HG03139 (cell line): ENCODE data around the gene SELENOI.
"Not testable (repeated sequence)": the region's sequence is repeated elsewhere in the genome, so short reads cannot be mapped to it uniquely, and the experiment has no call there.

ENCODE experiments used
- ATAC-seq: cut with Tn5 transposase; IDR thresholded peaks from one replicate; pipeline ENCODE4 v1.9.1; 2021; ENCODE audit not compliant: unreplicated experiment

The SELENOI gene, protein sequence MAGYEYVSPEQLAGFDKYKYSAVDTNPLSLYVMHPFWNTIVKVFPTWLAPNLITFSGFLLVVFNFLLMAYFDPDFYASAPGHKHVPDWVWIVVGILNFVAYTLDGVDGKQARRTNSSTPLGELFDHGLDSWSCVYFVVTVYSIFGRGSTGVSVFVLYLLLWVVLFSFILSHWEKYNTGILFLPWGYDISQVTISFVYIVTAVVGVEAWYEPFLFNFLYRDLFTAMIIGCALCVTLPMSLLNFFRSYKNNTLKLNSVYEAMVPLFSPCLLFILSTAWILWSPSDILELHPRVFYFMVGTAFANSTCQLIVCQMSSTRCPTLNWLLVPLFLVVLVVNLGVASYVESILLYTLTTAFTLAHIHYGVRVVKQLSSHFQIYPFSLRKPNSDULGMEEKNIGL

DNA sequence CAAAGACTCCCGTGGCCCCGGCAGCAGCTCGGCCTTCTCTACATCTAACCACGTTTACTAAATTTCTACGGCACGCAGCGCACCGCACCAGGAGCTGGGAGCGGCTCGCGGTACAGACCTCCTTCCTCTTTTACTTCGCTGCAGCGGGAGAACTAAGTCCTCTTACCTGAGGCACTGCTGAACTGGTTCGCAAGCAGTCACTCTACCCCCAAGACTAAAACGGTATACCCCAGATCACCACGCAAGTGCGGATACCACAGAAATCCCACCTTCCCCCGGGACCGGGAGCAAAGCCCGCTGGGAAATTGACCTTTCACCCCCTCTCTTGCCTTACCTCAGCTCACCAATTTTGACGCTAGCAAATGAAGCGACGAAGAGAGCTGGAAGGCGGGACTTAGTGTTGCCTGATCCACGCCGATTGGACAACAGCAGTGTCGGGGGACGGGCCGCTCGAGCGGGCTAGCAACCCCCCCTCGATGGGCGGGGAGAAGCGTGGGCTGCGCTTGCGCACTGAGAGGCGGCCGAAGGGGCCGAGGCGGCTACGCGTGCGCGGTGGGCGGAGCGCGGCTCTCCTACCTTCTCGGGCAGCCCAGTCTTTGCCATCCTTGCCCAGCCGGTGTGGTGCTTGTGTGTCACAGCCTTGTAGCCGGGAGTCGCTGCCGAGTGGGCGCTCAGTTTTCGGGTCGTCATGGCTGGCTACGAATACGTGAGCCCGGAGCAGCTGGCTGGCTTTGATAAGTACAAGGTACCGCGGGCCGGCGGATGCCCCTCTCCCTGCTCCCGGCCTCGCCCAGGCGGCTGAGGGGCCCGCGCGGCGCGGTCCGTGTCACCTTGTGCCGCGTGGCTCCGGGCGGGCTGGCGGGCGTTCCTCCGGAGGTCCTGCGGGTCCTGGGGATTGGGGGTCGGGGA is at the start of gene SELENOI:
Gene SELENOI, plus strand, starts transcription at position 599 of the 909 bp plus-strand sequence. Its CDS starts 90 bp downstream, at position 689.
- peak; percentile 95 for ATAC-seq

DNA sequence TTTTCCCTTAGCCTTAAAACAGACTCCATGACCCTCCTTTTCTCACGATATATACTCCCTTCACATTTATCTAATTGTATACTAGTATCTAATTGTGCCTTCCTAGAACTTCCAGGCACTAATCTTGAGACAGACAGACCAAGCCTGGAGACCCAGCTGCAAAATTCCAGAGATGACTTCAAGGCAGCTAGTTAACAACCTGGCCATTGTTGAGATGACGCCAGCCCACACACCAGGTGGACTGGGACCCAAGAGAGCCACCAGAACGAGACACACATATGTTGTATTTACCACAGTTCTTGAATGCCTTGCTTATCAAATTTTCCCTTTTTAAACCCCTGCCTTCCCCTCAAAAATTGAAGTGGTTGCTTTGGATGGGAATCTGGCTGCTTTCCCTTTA is 48.9 kb upstream of the SELENOI start:
- no peak for ATAC-seq

DNA sequence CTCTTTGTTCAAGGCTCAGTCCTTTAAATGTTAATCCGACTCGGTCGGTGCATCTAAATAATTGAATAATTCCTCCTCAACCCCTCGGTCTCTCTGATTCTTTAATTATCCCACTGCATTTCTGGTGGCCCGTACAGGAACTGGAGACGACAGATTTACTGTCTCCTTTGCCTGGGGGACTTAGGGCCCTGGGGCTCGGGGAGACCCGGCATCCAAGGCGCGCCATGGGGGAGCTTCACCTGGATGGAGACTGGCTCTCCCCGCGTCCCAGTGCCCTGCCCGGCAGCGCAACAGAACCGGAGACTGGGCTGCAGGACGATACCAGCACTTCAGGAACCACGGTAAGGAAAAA is 47.7 kb upstream of the SELENOI start:
- no peak for ATAC-seq

DNA sequence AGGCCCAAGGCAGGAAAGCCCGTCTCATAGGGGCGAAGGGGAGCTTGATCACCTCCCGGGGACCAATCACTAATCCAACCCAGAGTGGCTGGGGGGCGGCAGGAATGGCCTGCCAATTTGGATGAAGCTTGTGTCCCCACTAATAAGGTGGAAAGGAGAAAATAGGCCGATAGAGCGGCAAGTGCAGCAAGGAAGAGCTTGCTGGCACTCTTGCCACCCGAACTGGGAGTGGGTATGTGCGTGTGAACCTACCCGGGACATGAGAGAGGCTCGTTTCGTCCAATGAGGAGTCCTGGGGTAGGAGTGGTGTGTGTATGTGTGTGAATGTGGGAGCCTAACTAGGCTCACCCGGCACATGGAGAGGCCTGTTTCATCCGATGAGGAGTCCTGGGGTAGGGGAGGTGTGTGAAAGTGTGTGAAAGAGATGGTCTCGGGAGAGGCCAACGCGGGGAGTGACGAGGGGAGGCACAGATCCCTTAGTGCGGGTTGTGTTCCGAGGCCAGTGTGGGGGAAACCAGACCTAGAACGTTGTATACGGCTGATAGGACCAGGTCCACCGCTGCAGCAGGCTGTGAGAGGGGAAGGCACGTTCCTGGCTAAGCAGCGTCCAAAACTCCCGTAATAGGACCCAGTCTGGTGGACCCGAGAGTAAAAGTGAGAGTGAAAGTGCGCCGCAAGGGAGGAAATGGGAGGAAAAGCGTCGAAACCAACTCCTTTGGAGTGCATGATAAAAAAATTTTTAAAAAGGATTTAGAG is 47.1 kb upstream of the SELENOI start:
- no peak for ATAC-seq

DNA sequence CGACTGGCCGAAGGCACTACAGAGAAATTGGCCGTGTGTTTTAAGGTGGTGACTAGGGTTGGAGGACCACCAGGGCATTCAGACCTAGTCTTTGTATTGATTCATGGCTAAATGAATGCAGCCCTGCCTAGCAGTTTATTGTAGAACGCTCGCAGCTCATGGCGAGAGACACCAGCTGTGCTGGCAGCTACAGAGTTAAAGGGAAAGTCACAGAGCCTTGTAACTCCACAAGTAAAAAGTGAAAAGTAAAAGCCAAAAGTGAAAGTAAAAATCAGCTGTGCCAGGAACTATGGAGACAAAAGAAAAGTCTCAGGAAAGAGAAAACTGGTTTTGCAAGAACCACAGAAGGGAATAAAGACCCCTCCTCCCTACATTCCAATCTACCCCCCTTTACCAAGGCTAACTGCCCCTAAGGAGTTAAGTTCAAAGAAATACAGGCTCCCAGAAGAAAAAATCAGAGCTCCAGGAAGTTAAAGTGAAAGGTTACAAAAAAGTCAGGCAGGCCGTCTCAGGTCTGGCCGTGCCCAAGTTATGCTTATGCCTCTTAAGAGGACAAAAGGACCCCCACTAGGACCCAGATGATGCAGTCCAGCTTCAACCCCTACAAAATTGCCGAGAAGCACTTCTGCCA is 46.4 kb upstream of the SELENOI start:
- ATAC-seq, result no peak

DNA sequence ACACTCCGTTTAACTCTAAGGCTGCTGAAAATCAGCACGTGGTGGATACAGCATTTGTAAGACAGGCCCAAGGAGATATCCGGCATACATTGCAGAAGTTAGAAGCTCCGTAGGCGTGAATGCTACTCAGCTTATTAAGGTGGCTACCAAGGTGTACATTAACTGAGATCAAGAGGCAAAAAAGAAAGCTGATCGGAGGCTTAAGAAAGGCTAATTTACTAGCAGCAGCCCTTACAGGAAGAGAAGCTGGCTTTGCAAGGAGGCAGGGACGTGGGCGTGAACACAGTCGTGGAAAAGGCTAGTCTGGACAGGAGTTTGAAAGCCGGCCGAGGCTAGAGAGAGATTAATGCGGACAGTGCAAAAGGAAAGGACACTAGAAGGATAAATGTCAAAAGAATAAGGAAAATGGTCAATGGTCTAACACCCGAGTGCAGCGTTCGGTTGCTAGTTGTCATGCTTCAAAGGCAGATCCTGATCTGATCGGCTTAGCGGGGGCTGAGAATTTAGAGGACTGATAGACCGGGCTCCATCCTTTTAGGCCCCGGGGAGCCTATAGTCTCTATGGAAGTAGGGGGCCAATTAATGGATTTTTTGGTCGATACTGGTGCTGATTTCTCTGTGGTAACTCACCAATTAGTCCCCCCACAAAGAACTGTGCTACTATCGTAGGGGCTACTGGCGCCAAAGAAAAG is 45.6 kb upstream of the SELENOI start:
- ATAC-seq, result no peak

DNA sequence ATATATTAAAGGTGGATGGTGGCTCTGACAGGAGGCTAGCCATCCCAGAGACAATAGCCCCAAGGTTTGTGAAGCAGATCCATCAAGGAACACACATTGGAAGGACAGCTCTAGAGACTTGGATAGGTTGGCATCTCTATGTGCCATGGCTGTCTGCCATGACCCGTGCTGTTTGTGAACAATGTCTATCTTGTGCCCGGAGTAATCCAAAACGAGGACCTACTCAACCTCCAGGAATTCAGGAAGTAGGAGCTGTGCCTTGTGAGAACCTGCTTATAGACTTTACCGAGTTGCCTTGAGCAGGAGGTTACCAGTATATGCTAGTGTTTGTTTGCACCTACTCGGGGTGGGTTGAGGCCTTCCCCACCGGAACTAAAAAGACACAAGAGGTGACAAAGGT is 43.1 kb upstream of the SELENOI start:
- no peak for ATAC-seq

DNA sequence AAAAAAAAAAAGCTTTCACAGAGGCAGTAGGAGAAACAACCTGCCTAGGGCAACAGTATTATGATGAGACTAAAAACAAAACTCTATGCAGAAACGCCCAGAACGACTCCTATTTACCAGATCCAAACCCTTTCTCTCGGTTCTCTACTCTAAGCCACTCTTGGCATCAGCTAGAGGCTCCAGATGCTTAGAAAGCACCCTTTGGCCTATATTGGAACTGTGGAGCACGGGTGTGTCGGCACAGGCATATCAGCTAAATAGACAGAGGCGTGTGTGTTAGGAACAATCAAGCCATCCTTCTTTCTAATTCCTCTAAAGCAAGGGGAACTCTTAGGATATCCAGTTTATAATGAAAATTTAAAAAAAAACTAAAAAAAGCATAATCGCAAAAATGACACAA is 40.8 kb upstream of the SELENOI start:
- ATAC-seq, result not testable (repeated sequence)

DNA sequence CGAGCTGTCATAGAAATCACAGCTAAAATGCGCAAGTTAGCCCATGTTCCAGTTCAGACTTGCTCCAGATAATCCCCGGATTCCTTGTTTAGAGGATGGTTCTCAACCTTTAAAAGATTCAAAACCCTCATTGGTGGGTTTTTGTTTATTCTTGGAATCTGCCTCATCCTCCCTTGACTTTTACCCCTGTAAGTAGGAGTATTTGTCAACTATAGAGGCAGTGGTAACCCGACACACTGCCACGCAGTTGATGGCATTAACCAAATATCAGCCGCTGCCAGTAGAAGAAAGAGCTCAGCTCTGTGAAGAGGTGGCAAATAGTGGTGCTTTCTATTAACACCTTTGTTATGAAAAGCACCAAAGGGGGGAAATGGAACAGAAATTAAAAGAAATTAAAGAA is 40.4 kb upstream of the SELENOI start:
- no peak for ATAC-seq

DNA sequence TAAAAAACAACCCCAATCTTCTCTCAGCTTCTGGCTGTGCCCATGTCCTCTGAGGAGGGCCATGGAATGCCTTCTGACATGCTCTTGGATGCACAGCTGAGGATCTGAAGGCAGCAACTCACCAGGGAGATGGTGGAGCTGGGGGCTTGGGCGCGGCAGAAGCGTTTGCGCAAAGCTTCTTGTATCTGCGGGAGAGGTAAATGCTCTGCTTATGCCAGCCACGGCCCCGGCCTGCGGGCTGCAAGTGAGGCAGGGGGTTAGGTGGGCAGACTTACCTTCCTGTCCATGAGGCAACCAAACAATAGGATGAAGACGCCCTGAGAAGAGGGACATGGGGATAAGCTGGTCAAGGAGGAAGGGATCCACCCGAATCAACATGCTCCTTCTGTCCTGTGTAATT is 36.0 kb upstream of the SELENOI start:
- no peak for ATAC-seq

DNA sequence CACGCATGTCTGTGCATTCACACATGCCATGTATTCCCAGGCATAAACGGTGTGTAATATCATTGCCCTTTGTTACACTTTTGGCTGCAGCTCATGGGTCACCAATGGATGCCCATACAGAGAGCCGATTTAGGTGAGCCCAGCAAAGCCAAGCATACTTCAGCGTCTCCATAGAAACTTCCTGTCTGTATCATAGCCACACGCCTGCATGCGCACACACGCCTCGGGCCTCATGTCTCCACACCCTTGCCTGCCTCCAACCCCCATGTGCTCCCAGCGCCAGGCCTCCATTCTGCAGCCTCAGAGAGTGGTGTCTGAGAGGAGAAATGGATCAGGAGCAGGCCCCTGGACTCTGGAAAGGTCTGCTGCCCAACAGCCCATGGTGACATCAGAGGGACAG is 33.5 kb upstream of the SELENOI start:
- ATAC-seq, result no peak

DNA sequence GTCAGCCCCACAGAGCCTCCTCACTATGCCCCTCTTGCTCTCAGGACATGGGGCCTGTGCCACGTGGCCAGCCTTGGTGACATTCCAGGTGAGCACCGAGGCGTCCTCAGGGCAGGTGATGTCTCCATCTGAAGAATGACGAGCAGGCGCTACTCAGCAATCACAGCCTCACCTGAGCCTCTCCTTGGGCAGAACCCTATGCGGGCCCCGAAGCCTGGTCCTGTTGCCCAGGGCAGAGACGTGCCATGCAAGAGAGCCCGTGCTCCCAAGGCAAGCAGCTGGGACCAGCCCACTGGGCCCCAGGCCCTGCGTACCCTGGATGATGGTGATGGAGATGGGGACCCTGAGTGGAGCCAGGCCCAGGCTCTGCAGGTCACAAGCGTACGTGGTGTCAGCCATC is 32.5 kb upstream of the SELENOI start:
- ATAC-seq, result no peak

DNA sequence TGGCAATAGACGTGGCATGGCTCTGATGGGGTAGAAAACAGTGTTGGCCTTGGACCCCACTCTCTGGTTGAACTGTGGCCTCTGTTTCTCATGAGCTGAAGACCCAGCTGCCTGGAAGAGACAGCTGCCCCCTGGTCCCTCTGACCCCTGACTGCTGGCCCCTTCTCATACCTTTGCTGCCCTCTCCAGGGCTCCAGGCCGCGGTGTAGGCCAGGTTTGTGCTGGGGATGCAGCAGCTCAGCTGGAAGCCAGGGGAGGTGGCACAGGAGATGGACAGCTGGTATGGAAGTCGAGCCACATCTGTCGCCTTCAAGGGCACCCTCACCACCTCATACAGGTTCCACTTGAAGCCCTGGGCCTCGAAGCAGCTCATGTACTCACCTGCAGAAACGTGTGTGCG is 31.7 kb upstream of the SELENOI start:
- no peak for ATAC-seq

DNA sequence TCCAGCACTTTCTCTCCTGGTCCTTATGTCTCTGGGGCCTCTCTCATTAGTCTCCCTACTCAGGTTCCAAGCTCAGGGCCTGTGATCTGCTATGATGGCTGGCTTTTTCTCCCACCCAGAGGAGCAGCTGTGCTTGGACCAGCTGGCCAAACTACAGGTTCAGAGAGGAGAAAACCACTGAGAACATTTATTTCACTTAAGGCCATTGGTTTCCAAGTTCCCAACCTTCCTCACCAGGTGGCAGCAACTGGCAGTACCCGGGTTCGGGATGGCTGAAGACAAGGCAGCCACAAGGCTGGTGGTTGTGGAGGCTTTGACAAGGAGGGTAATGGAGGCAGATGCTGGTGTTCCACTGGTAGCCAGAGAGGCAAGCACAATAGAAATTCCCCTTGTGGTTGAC is 29.9 kb upstream of the SELENOI start:
- no peak for ATAC-seq

DNA sequence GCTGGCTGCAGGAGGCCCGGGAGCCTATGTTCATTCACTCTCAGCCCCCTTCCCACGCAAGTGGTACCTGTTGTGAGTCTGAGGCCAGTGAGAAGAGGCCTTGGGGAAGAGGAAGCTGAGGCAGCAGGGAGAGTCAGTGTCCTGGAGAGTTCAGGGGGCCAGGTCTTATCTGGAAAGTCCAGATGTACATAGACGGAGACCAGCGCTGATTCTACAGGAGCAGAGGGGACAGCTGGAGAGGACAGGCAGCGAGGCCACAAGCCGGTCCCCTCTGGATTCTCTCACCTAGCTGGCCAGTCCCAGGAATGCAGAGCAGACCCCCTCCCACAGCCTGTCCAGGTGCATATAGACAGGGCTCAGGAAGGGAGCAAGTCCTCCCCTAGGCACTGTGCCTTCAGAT is 29.1 kb upstream of the SELENOI start:
- no peak for ATAC-seq

DNA sequence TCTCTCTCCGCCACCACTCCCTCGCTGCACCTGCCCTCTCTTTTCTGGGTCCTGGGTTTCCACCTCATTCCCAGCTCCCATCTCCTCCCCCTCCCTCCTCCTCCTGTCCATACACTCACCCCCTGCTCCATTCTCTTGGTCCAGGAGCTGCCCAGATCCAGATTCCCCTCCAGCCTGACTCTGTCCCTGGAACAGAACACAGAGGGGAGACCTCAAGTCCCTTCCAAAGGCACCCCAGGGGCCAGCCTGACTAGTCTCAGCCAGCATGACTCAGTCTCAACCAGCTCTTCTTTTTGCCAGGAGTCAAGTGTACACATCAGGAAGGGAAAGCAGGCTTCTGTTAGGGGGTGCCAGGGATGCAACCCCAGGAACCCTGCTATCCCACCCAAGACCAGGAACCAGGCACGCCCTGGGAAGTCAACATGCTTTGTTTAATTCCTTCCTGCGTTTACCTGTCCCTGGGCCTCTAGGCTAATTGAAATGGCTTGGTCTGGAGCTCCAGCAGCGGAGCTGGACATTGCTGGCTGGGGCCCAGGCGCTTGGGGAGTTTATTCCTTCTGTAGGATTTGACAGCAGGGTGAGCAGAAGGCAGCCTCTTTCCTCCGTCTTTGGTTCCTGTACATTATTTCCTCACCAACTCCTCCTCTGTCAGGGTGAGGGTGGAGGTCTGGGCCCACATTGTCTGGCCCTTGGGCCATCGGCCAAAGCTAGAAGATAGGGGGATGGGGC is 28.4 kb upstream of the SELENOI start:
- no peak for ATAC-seq

DNA sequence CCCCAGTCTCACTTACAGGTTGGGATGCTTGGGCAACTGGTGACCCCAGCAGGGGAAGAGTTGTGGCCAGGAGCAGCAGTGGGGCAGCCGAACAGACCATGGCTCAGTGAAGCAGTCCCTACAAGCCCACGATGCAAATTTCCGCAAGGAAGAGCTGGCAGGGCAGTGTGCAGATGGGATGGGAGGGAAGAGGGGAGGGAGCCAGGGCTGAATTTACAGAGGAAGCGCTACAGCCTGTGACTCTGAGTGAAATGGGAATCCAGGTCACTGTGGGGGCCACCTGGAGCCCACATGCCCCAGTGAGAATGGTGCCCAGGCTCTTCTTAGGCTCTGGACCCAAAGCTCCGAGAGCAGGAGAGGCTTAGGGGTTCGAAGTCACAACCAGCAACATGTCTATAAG is 27.0 kb upstream of the SELENOI start:
- ATAC-seq, result no peak

DNA sequence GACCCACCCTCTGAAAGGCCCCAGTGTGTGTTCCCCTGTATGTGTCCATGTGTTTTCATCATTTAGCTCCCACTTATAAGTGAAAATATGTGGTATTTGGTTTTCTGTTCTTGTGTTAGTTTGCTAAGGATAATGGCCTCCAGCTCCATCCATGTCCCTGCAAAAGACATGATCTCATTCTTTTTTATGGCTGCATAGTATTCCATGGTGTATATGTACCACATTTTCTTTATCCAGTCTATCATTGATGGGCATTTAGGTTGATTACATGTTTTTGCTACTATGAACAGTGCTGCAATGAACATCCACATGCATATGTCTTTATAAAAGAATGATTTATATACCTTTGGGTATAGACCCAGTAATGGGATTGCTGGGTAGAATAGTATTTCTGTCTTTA is 21.5 kb upstream of the SELENOI start:
- not testable (repeated sequence) for ATAC-seq

DNA sequence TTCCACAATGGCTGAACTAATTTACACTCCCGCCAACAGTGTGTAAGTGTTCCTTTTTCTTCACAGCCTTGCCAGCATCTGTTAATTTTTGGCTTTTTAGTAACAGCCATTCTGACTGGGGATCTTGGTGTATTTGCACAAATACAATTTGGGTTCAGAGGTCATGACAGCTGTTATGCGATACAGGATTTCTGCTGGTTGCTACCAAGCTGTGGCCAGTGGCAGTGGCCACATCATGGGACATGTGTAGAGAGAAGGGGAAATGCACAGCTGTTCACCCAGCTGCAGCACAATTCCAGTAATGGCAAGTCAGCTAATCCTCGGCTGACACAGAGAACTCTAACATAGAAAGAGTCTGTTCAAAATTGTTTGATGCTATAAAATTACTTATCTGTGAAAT is 21.0 kb upstream of the SELENOI start:
- ATAC-seq, result no peak

DNA sequence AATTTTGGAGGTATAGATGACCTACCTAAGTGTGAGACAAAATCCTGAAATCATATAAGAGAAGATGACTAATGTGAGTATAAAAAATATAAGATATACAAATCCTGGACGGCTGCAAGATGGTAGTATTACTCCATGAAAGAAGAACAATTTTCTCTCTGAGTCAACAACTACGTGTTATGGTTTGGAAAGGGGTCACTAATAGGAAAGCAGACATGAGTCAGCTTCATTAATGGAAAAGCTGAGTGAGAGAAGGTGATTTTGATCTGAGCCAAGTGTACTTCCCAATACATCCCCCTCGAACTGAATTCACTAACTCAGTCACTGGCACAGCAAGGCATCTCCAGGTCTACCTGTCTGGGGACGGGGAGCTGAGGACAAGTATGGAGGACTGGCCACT is 20.1 kb upstream of the SELENOI start:
- ATAC-seq, result no peak
